ENCODE measurements around the gene SLC6A18.

- TF ChIP-seq MAFK (IDR thresholded peaks at IDR 0.05; ENCODE audit: low read depth, low read length) (no peak), RCOR1 (IDR thresholded peaks at IDR 0.05; ENCODE audit: insufficient replicate concordance, low read length) (no peak), CTCF (conservative IDR thresholded peaks at IDR 0.05; ENCODE audit: low read depth, low read length) (no peak), USF2 (IDR thresholded peaks at IDR 0.05; ENCODE audit: low read depth, low read length) (no peak), NFE2L2 (IDR thresholded peaks at IDR 0.05; ENCODE audit: low read depth, low read length) (no peak), RAD21 (IDR thresholded peaks at IDR 0.05; ENCODE audit: low read length) (no peak), CEBPB (IDR thresholded peaks at IDR 0.05; ENCODE audit: low read depth, low read length) (no peak), POLR2A (IDR thresholded peaks at IDR 0.05; ENCODE audit: low read depth, low read length) (no peak), RFX5 (IDR thresholded peaks at IDR 0.05; ENCODE audit: low read depth, low read length) (no peak), BHLHE40 (IDR thresholded peaks at IDR 0.05; ENCODE audit: low read depth, low read length) (no peak), CHD1 (IDR thresholded peaks at IDR 0.05; ENCODE audit: low read depth, low read length) (no peak), MAZ (IDR thresholded peaks at IDR 0.05; ENCODE audit: borderline replicate concordance, low read depth, low read length) (no peak), FOS (IDR thresholded peaks at IDR 0.05; ENCODE audit: low read depth, low read length) (no peak), ELK1 (IDR thresholded peaks at IDR 0.05; ENCODE audit: borderline replicate concordance, low read depth, low read length) (no peak)
Observed at GRCh38 chr5:1182633-1183423, 42.4 kb upstream of the SLC6A18 start.
